HG03060 (cell line): ENCODE data around the gene SPATA13.
A peak's percentile ranks its signal among the peaks of the same experiment; 100 is the strongest.

ENCODE experiments used
- ATAC-seq: cut with Tn5 transposase; IDR thresholded peaks from one replicate; pipeline ENCODE4 v1.9.1; 2021; ENCODE audit warnings: low read depth, moderate number of reproducible peaks; ENCODE audit not compliant: unreplicated experiment

The SPATA13 gene

GRCh38 chr13:24272452-24273161, 112.1 kb downstream of the SPATA13 start:
- ATAC-seq: no peak

DNA sequence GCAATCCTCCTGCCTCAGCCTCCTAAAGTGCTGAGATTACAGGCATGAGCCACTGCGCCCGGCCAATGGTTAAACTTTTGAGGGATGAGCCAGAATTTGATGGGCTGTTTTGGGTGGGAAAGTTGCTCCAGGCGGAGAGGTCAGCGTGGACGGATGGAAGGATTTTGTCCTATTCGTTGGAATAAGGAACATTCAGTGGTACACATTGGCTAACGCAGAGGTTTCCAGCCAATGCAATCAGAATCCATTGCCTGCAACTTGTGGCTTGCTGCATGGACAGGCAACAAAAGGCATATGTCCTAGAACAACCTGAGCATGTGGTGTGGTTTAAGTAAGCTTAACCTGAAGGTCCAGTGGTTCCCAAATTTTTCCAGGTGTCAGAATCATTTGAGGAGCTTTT, 113.4 kb downstream of the SPATA13 start:
- no peak for ATAC-seq

DNA sequence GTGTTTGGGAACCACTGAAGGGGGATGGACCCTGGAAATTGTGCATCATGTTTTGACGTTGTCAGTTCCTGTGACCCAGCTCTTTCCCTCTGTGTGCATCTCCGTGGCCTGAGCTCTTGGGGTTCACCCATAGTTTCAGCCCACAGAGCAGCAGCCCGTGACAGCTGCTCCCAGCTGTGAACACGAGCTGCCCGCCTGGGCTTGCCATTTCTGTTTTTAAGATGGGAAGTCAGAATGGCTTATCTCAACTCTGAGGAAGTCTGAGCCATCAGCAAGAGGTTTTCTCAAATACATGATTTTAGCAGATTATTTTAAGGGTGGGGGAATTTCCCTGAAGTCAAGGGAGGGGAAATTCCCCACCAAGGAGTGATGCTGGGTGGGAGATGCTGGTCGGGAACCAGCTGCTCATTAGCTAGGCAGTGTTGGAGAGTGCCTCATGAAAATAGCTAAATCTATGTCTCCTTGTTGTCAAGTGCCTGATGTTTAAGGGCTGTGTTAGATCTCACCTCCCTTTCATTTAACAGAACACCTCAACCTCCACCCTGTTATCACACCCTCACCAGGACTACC, 114.0 kb downstream of the SPATA13 start:
- peak; percentile 32 for ATAC-seq

GRCh38 chr13:24275041-24275440, 114.5 kb downstream of the SPATA13 start:
- no peak for ATAC-seq

DNA sequence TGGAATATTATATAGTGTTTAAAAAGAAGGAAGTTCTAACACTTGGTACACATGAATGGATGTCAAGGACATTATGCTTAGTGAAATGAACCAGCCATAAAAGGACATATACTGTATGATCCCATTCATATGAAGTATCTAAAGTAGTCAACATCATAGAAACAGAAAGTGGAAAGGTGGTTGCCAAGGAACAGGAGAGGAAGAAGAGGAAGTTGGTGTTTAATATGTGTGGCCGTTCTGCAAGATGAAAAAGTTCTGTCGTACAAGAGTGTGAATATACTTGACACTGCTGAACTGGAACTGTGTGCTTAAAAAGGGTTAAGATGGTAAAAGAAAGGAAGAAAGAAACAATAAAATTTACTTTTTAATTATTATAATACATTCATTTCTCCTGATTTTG, 115.8 kb downstream of the SPATA13 start:
- no peak for ATAC-seq

- ATAC-seq: no peak
Observed at GRCh38 chr13:24276861-24277260, 116.3 kb downstream of the SPATA13 start.

DNA sequence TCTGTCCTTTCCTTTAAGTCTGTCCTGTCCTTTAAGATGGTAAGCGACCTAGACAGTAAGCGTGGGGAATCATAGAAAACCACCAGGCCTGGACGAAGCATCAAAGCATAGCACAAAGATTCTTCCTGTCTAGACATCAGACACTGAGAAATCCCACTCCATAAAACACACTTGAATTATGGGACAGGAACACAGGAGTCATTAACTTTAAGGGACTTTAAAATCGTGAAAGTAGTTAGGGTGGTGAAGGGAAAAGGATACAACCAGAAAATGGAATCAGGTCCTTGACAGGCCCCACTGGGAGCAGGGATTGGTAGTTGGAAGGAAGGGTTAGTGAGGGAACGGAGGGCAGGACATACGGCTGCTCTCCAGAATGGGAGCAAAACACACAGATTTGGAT, 117.2 kb downstream of the SPATA13 start:
- ATAC-seq: no peak

- no peak for ATAC-seq
Observed at GRCh38 chr13:24279327-24280110, 119.0 kb downstream of the SPATA13 start.

GRCh38 chr13:24280720-24281119, 120.2 kb downstream of the SPATA13 start:
- peak; percentile 70 for ATAC-seq

- ATAC-seq: no peak
Observed at GRCh38 chr13:24281188-24282008, 120.9 kb downstream of the SPATA13 start.

GRCh38 chr13:24282256-24282655, 121.7 kb downstream of the SPATA13 start:
- ATAC-seq: no peak

- no peak for ATAC-seq
Observed at GRCh38 chr13:24284889-24285565, 124.5 kb downstream of the SPATA13 start.

GRCh38 chr13:24286624-24287023, 126.1 kb downstream of the SPATA13 start:
- no peak for ATAC-seq

DNA sequence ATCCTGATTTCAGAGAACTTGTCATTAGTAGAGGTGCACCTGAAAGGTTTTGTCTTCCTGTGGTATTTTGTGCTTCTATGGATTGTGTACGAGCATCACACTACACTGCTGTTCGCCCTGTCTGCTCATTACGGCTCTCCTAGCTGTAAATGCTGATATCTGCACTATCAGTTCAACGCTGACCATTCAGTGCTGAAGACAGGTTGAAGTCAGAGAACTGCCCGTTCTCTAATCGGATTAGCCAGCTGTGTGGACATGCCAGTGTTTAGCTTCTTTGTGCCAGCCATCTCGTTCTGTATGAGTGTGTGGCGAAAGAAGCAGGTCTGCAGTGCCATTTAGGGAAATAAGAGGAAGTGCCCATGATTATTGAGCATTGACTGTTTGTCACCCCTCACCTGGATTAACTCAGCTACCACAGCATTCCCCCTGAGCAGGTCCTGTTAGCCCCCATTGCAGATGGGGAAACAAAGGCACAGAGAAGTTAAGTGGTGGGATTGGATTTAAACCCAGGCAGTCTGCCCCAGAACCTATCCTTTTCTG, 127.3 kb downstream of the SPATA13 start:
- ATAC-seq: no peak

DNA sequence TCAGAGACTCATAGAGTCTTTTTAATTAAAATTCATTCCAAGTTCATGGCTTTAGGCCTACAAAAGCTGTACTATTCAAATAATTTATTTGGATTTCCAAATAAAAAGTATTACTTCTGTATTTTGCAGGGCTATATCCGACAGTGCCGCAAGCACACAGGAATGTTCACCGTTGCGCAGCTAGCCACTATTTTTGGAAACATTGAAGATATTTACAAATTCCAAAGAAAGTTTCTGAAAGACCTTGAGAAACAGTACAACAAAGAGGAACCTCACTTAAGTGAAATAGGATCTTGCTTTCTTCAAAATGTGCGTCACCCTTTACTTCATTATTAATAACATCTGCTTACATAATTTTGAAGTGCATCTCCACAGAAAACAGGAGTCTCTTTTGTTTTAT, 128.3 kb downstream of the SPATA13 start:
- no peak for ATAC-seq

GRCh38 chr13:24290280-24290932, 129.9 kb downstream of the SPATA13 start:
- ATAC-seq: no peak

DNA sequence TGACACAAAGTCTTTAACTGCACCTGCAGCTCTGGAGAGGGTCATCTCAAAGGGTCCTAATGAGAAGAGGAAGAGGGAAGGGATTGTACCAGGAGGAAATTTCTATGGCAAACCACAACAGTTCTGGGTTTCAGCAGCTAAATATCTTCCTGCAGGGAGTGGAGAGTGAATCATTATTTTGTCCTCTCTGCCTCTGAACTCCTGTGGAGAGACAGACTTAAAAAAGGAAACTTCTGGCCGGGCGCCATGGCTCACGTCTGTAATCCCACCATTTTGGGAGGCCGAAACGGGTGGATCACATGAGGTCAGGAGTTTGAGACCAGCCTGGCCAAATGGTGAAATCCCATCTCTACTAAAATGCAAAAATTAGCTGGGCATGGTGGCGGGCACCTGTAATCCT, 132.0 kb downstream of the SPATA13 start:
- ATAC-seq: no peak

- no peak for ATAC-seq
Observed at GRCh38 chr13:24293746-24294145, 133.2 kb downstream of the SPATA13 start.

GRCh38 chr13:24299488-24300114, 139.1 kb downstream of the SPATA13 start:
- no peak for ATAC-seq
